HCT116 (cell line): Measurements from ENCODE around the gene FAXDC2. TPM values are rescaled to one million over a fixed set of nuclear protein-coding genes. Genes with fewer than 3 reads are reported as not detected.

Experiments used
- ATAC-seq: fragments of 200-7000 bp; cut with Tn5 transposase; 2 replicates; pipeline ENCODE4 v1.9.1; 2020; ENCODE audit warnings: mild to moderate bottlenecking, moderate library complexity
- BruUV-seq: library from RNA; stranded (reverse); fragments of 400-500 nt; replicated peaks from 2 replicates; lab custom pipeline; 2021; lab: Mats Ljungman, UMichigan
- CTCF ChIA-PET: fragments of 300-600 bp; sonication (Branson Sonifier 250); formaldehyde crosslinking; loops from one replicate; lab custom pipeline; 2021; ENCODE audit warnings: antibody characterized with exemption; lab: Charles Lee
- POLR2A ChIA-PET: fragments of 300-600, 350-600 bp; sonication (Branson Sonifier 250); formaldehyde crosslinking; loops from one replicate; lab custom pipeline; 2021; ENCODE audit warnings: antibody characterized with exemption; lab: Charles Lee
- RAD21 ChIA-PET, 2 experiments: fragments of 300-600 bp; sonication (Branson Sonifier 250); formaldehyde crosslinking; loops; one replicate each; lab custom pipeline; 2023; ENCODE audit warnings: low total read pairs in 2 of 2; ENCODE audit not compliant: uncharacterized antibody in 2 of 2, unreplicated experiment in 2 of 2, low non-redundant PET in 1 of 2; lab: Charles Lee
- DNase-seq: peaks from one replicate; pipeline ENCODE4 v3.0.0-alpha.2; 2010; ENCODE audit warnings: low read depth, low spot score
- H2AFZ ChIP-seq: fragments of 200-600 bp; shearing (Covaris generic), sonication (generic); 2 replicates; pipeline ENCODE4 v1.6.1; 2017; ENCODE audit warnings: low read depth, mixed run types, mixed read lengths, antibody characterized with exemption, low read length; ENCODE audit not compliant: poor library complexity, severe bottlenecking
- H3K27ac ChIP-seq: 2 replicates; pipeline ENCODE4 v1.5.1; 2012; ENCODE audit warnings: low read depth, low read length
- H3K27me3 ChIP-seq: fragments of 200-600 bp; sonication (generic); 2 replicates; pipeline ENCODE4 v1.6.1; 2016; ENCODE audit warnings: mixed run types, low read length, mixed read lengths; ENCODE audit not compliant: insufficient read depth
- H3K36me3 ChIP-seq, 2 experiments: fragments of 200-500 bp in 1 of 2; fragments of 200-600 bp in 1 of 2; sonication (Bioruptor generic) in 1 of 2; sonication (generic) in 1 of 2; 2 replicates each; pipeline versions ENCODE4 v1.5.1 to v1.6.1; 2014 to 2016; ENCODE audit warnings: low read length in 2 of 2, inconsistent platforms in 1 of 2, mixed read lengths in 1 of 2, mixed run types in 1 of 2; ENCODE audit not compliant: insufficient read depth in 2 of 2, control insufficient read depth in 1 of 2
- H3K4me1 ChIP-seq, 2 experiments: fragments of 200-600 bp in 1 of 2; sonication (generic) in 1 of 2; 2 replicates each; pipeline versions ENCODE4 v1.5.1 to v1.6.1; 2012 to 2017; ENCODE audit warnings: low read length in 2 of 2, inconsistent platforms in 1 of 2, mild to moderate bottlenecking in 1 of 2, mixed read lengths in 1 of 2, mixed run types in 1 of 2, moderate library complexity in 1 of 2; ENCODE audit not compliant: insufficient read depth in 2 of 2, control insufficient read depth in 1 of 2
- H3K4me2 ChIP-seq: fragments of 200-600 bp; sonication (generic); 2 replicates; pipeline ENCODE4 v1.6.1; 2017; ENCODE audit warnings: mixed run types, low read length, mixed read lengths
- H3K4me3 ChIP-seq, 2 experiments: fragments of 200-600 bp in 1 of 2; sonication (generic) in 1 of 2; replicated peaks in 1 of 2; 2 replicates each; pipeline ENCODE4 v1.5.1; 2011 to 2016; ENCODE audit warnings: low read length in 2 of 2, control low read depth in 1 of 2, low read depth in 1 of 2, mild to moderate bottlenecking in 1 of 2, mixed read lengths in 1 of 2, mixed run types in 1 of 2
- H3K79me2 ChIP-seq: fragments of 200-600 bp; sonication (generic); 2 replicates; pipeline ENCODE4 v1.6.1; 2017; ENCODE audit warnings: mild to moderate bottlenecking, mixed run types, low read length, moderate library complexity, mixed read lengths; ENCODE audit not compliant: insufficient read depth
- H3K9ac ChIP-seq: fragments of 200-600 bp; sonication (generic); 2 replicates; pipeline ENCODE4 v1.6.1; 2016; ENCODE audit warnings: low read length, mixed read lengths
- H3K9me2 ChIP-seq: fragments of 200-600 bp; sonication (generic), shearing (Covaris generic); 2 replicates; pipeline ENCODE4 v1.6.1; 2017; ENCODE audit warnings: mixed run types, mild to moderate bottlenecking, moderate library complexity; ENCODE audit not compliant: insufficient read depth
- H3K9me3 ChIP-seq, 2 experiments: fragments of 200-500 bp in 1 of 2; fragments of 200-600 bp in 1 of 2; sonication (Bioruptor generic) in 1 of 2; sonication (generic) in 1 of 2; 2 replicates each; pipeline ENCODE4 v1.6.1; 2014 to 2017; ENCODE audit warnings: low read length in 2 of 2, mixed read lengths in 2 of 2, inconsistent platforms in 1 of 2, low read depth in 1 of 2, mild to moderate bottlenecking in 1 of 2, mixed run types in 1 of 2, moderate library complexity in 1 of 2; ENCODE audit not compliant: control insufficient read depth in 1 of 2, insufficient read depth in 1 of 2
- H4K20me1 ChIP-seq: fragments of 200-600 bp; sonication (generic), shearing (Covaris generic); 2 replicates; pipeline ENCODE4 v1.6.1; 2017; ENCODE audit warnings: mixed run types, mild to moderate bottlenecking, moderate library complexity; ENCODE audit not compliant: insufficient read depth
- EGR1 ChIP-seq: IDR thresholded peaks from 2 replicates; pipeline ENCODE4 v1.6.1; 2012; ENCODE audit warnings: low read depth
- EZH2 ChIP-seq: fragments of 200-600 bp; sonication (generic); IDR thresholded peaks from 2 replicates; pipeline ENCODE4 v1.6.1; 2017; ENCODE audit warnings: antibody characterized with exemption, mixed run types
- EZH2phosphoT487 ChIP-seq: fragments of 200-600 bp; IDR thresholded peaks from 2 replicates; pipeline ENCODE4 v1.6.1; 2018; ENCODE audit warnings: antibody characterized with exemption, borderline replicate concordance
- SP1 ChIP-seq: IDR thresholded peaks from 2 replicates; pipeline ENCODE4 v1.6.1; 2012; ENCODE audit warnings: low read depth
- YY1 ChIP-seq: IDR thresholded peaks from 2 replicates; pipeline ENCODE4 v1.6.1; 2011; ENCODE audit warnings: low read length, low read depth, moderate library complexity, mild to moderate bottlenecking; ENCODE audit not compliant: insufficient replicate concordance; ENCODE audit errors: extremely low read depth
- ZBTB33 ChIP-seq: IDR thresholded peaks from 2 replicates; pipeline ENCODE4 v1.6.1; 2011; ENCODE audit warnings: mild to moderate bottlenecking, low read length, moderate library complexity; ENCODE audit not compliant: insufficient replicate concordance; ENCODE audit errors: extremely low read depth
- ZFX ChIP-seq: fragments of 450-650 bp; IDR thresholded peaks from 2 replicates; pipeline ENCODE4 v1.6.1; 2017
- intact Hi-C: fragments of 100-400 bp; cut with micrococcal nuclease; formaldehyde crosslinking; loops from 2 replicates; pipeline ENCODE4 v1.10.0; 2022
- total RNA-seq: library from RNA; stranded (reverse); gene quantifications from one replicate; pipeline ENCODE4 v1.2.1, GENCODE V29; 2021; ENCODE audit not compliant: unreplicated experiment
- TF ChIP-seq, protein P1 (sequence below): IDR thresholded peaks from 2 replicates; pipeline ENCODE4 v1.6.1; 2012

FAXDC2 gene
- total RNA-seq, 1 experiment from 2014 or later: 0.22 TPM

DNA sequence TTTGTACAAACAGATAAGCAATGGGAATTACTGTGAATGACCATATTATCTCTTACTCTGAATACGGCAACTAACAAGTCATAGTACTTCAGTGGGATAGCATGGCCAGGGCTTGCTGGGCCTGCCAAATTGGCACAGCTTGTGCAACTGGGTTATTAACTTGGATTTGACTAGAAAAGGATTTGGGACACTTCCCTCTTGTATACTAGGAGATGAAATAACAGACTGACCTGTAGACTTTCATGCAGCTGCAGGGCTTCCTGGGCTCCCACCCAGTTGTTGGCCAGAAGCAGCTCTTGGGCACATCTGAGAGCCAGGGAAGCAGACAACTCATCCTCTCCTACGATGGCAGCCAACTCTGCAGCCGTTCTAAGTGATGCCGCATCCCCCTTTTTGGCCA, 47.8 kb upstream of the FAXDC2 start:
- ChIA-PET CTCF (no interaction called here), POLR2A (no interaction called here), RAD21 (no interaction called here)
- no peak overlapping the region for H3K27ac ChIP-seq
- H3K9me3 ChIP-seq: no peaks in the 10 kb centered on the region
- H3K27me3 ChIP-seq: no peaks in the 10 kb centered on the region
- H2AFZ ChIP-seq: no peak overlapping the region
- no peaks in the 10 kb centered on the region for H3K4me1 ChIP-seq
- intact Hi-C loops: no loop called here
- no TSS peak for BruUV-seq
- H4K20me1 ChIP-seq: no peaks in the 10 kb centered on the region
- H3K4me2 ChIP-seq: no peak overlapping the region
- H3K36me3 ChIP-seq: peaks cover 60 to 78% of the 10 kb centered on the region in 2 experiments
- no peaks in the 10 kb centered on the region for H3K79me2 ChIP-seq
- H3K9me2 ChIP-seq: no peaks in the 10 kb centered on the region
- H3K9ac ChIP-seq: no peak overlapping the region
- TF ChIP-seq SP1: no peak
- TF ChIP-seq YY1: no peak
- TF ChIP-seq EZH2phosphoT487: no peak
- TF ChIP-seq, protein P1, sequence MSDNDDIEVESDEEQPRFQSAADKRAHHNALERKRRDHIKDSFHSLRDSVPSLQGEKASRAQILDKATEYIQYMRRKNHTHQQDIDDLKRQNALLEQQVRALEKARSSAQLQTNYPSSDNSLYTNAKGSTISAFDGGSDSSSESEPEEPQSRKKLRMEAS: no peak
- no peak for TF ChIP-seq ZFX
- TF ChIP-seq ZBTB33: no peak
- no peak for TF ChIP-seq EGR1
- TF ChIP-seq EZH2: no peak
- ATAC-seq (no peak), DNase-seq (no peak)
- H3K4me3 ChIP-seq: no peak overlapping the region
